K562 (cell line): ENCODE measurements around the gene IMPA2. TPM values are rescaled to one million over a fixed set of nuclear protein-coding genes. Genes with fewer than 3 reads are reported as not detected.

ENCODE experiments used
- ATAC-seq: fragments of 200-7000 bp; cut with Tn5 transposase; 3 replicates; pipeline ENCODE4 v1.9.1; 2020; ENCODE audit warnings: moderate library complexity
- BruUV-seq: library from RNA; stranded (reverse); fragments of 400-500 nt; replicated peaks from 2 replicates; lab custom pipeline; 2021; lab: Mats Ljungman, UMichigan
- CTCF ChIA-PET: fragments of 300-600 bp; formaldehyde crosslinking; extraction: SDS; loops from one replicate; lab custom pipeline; 2021; ENCODE audit warnings: low intra/inter-chr PET ratio; lab: Yijun Ruan, JAX
- POLR2A ChIA-PET: fragments of 300-600, 350-650 bp; sonication (Branson Sonifier 250); formaldehyde crosslinking; extraction: SDS; loops from one replicate; lab custom pipeline; 2021; ENCODE audit warnings: antibody characterized with exemption, inconsistent platforms; lab: Yijun Ruan, JAX
- DNase-seq, 4 experiments: peaks; one replicate each; pipeline versions ENCODE4 v3.0.0 to v3.0.0-alpha.2; 2011 to 2018; ENCODE audit warnings: low spot score in 3 of 4, mixed read lengths in 3 of 4; ENCODE audit errors: extremely low read depth in 1 of 4
- FAIRE-seq: peaks from 2 replicates; lab custom pipeline; 2011; peaks lifted over from hg19 to GRCh38; lab: Jason Lieb, UNC
- H2AFZ ChIP-seq: 2 replicates; pipeline ENCODE4 v1.6.0; 2011; ENCODE audit warnings: low read depth, low read length, control low read depth, inconsistent platforms
- H3K27ac ChIP-seq: fragments of 200-600 bp; 3 replicates; pipeline ENCODE4 v1.8.0; 2011; ENCODE audit warnings: low read depth, mild to moderate bottlenecking, control low read depth, inconsistent platforms, low read length, moderate library complexity, mixed read lengths; ENCODE audit errors: extremely low read depth
- H3K27me3 ChIP-seq, 2 experiments: fragments of 300-600 bp in 1 of 2; 2 replicates in 1 of 2; 3 replicates in 1 of 2; pipeline versions ENCODE4 v1.6.0 to v1.8.0; 2011; ENCODE audit warnings: inconsistent platforms in 2 of 2, low read length in 2 of 2, mild to moderate bottlenecking in 1 of 2, mixed read lengths in 1 of 2, moderate library complexity in 1 of 2; ENCODE audit not compliant: control insufficient read depth in 2 of 2, insufficient read depth in 2 of 2
- H3K36me3 ChIP-seq: fragments of 300-600 bp; 3 replicates; pipeline ENCODE4 v1.8.0; 2011; ENCODE audit warnings: mild to moderate bottlenecking, low read length, inconsistent platforms; ENCODE audit not compliant: control insufficient read depth, insufficient read depth
- H3K4me1 ChIP-seq, 2 experiments: fragments of 200-600 bp in 1 of 2; replicated peaks in 1 of 2; 2 replicates in 1 of 2; 3 replicates in 1 of 2; pipeline versions ENCODE4 v1.5.1 to v1.8.0; 2011; ENCODE audit warnings: inconsistent platforms in 2 of 2, low read length in 2 of 2, mild to moderate bottlenecking in 1 of 2, mixed read lengths in 1 of 2, moderate library complexity in 1 of 2; ENCODE audit not compliant: control insufficient read depth in 2 of 2, insufficient read depth in 2 of 2
- H3K4me2 ChIP-seq: 2 replicates; pipeline ENCODE4 v1.6.1; 2011; ENCODE audit warnings: low read length, control low read depth, inconsistent platforms, mixed read lengths; ENCODE audit not compliant: insufficient read depth
- H3K4me3 ChIP-seq: fragments of 200-600 bp; sonication (generic), shearing (Covaris generic); 2 replicates; pipeline ENCODE4 v1.5.1; 2016; ENCODE audit warnings: control low read depth, inconsistent platforms
- H3K79me2 ChIP-seq: fragments of 200-600 bp; 3 replicates; pipeline ENCODE4 v1.8.0; 2011; ENCODE audit warnings: low read length, inconsistent platforms; ENCODE audit not compliant: control insufficient read depth, insufficient read depth
- H3K9ac ChIP-seq, 2 experiments: 2 replicates each; pipeline versions ENCODE4 v1.6.0 to v1.6.1; 2011; ENCODE audit warnings: low read depth in 2 of 2, low read length in 2 of 2, control low read depth in 1 of 2, inconsistent platforms in 1 of 2, mild to moderate bottlenecking in 1 of 2, mixed read lengths in 1 of 2; ENCODE audit not compliant: insufficient read depth in 1 of 2
- H3K9me1 ChIP-seq: one replicate; pipeline ENCODE4 v1.6.0; 2011; ENCODE audit warnings: inconsistent platforms, mild to moderate bottlenecking, low read length, moderate library complexity; ENCODE audit not compliant: control insufficient read depth, insufficient read depth
- H3K9me3 ChIP-seq: replicated peaks from 2 replicates; pipeline ENCODE4 v1.5.1; 2011; ENCODE audit warnings: low read depth, low read length, inconsistent platforms; ENCODE audit not compliant: control insufficient read depth, insufficient read depth
- H4K20me1 ChIP-seq: replicated peaks from 2 replicates; pipeline ENCODE4 v1.6.1; 2011; ENCODE audit warnings: low read length, inconsistent platforms, mixed read lengths; ENCODE audit not compliant: control insufficient read depth, insufficient read depth
- ADNP ChIP-seq: fragments of 200-800 bp; sonication (Bioruptor generic); IDR thresholded peaks from 2 replicates; pipeline ENCODE4 v1.6.1; 2016; ENCODE audit warnings: missing genetic modification characterization, missing compliant biosample characterization
- EWSR1 ChIP-seq: fragments of 450-650 bp; IDR thresholded peaks from 2 replicates; pipeline ENCODE4 v1.6.1; 2018; ENCODE audit warnings: borderline replicate concordance, mild to moderate bottlenecking, low read depth, moderate library complexity; ENCODE audit not compliant: partially characterized antibody
- GATA2 ChIP-seq: sonication (generic); formaldehyde crosslinking; IDR thresholded peaks from 2 replicates; pipeline ENCODE4 v1.4.0; 2020; ENCODE audit warnings: mild to moderate bottlenecking, missing genetic modification reagents
- HNRNPK ChIP-seq: fragments of 200-400 bp; formaldehyde crosslinking; IDR thresholded peaks from one replicate; pipeline ENCODE4 v1.6.1; 2018; ENCODE audit warnings: mild to moderate bottlenecking, low read depth, low read length; ENCODE audit not compliant: poor library complexity, severe bottlenecking
- PHTF2 ChIP-seq: fragments of 250-450 bp; sonication (Bioruptor Pico); IDR thresholded peaks from 2 replicates; pipeline ENCODE4 v1.5.0; 2021; ENCODE audit warnings: mild to moderate bottlenecking
- RBFOX2 ChIP-seq: fragments of 200-400 bp; formaldehyde crosslinking; IDR thresholded peaks from 2 replicates; pipeline ENCODE4 v1.6.1; 2017; ENCODE audit warnings: low read depth, mild to moderate bottlenecking, low read length, moderate library complexity
- ZBTB1 ChIP-seq: sonication (generic); formaldehyde crosslinking; IDR thresholded peaks from 2 replicates; pipeline ENCODE4 v1.8.1; 2023; ENCODE audit warnings: missing genetic modification reagents, low read depth, mild to moderate bottlenecking, borderline replicate concordance
- ZNF24 ChIP-seq: fragments of 450-650 bp; IDR thresholded peaks from 2 replicates; pipeline ENCODE4 v1.6.1; 2016
- ZNF586 ChIP-seq: fragments of 450-650 bp; formaldehyde crosslinking; conservative IDR thresholded peaks from 2 replicates; pipeline ENCODE4 v1.4.0; 2020; ENCODE audit warnings: mild to moderate bottlenecking, moderate library complexity
- WGBS: fragments of 100-300 bp; shearing (Covaris generic); methylation state at CpG from one replicate; pipeline ENCODE4 v1.1.6; 2016; ENCODE audit warnings: low coverage, mixed read lengths; ENCODE audit not compliant: insufficient coverage; ENCODE audit errors: missing lambda C conversion rate; 5-methylcytosine and 5-hydroxymethylcytosine counted together
- in situ Hi-C: fragments of 300-500 bp; cut with MboI; formaldehyde crosslinking; loops from 4 replicates; pipeline ENCODE4 v1.15.0; 2018; ENCODE audit warnings: inconsistent platforms, mixed read lengths
- intact Hi-C: fragments of 100-400 bp; cut with micrococcal nuclease; formaldehyde crosslinking; loops from 2 replicates; pipeline ENCODE4 v1.14.2; 2022
- polyA plus RNA-seq, 8 experiments: library from polyadenylated mRNA; depleted of rRNA in 4 of 8; stranded (reverse) in 5 of 8; unstranded in 3 of 8; fragments of >200 nt; fragmentation: Nextera tagmentation in 2 of 8; fragmentation: Illumina TruSeq in 1 of 8; extraction: Ambion mirVana in 2 of 8; extraction: Trizol in 1 of 8; gene quantifications; 2 replicates each; pipeline versions ENCODE4 v1.2.1 to v1.2.3, GENCODE V29; 2011 to 2014; ENCODE audit warnings: inconsistent platforms in 1 of 8, missing spikeins in 1 of 8
- total RNA-seq, 7 experiments: library from RNA; depleted of rRNA in 6 of 7; stranded (reverse); fragments of >200 nt in 6 of 7; fragmentation: Illumina TruSeq in 2 of 7; extraction: Trizol in 2 of 7; gene quantifications; 2 replicates each; pipeline versions ENCODE4 v1.2.1 to v1.2.3, GENCODE V29; 2011 to 2021; ENCODE audit warnings: low replicate concordance in 1 of 7
- TF ChIP-seq, protein P1 (sequence below), 2 experiments: fragments of 450-650 bp in 1 of 2; IDR thresholded peaks; 2 replicates each; pipeline ENCODE4 v1.6.1; 2011 to 2017; ENCODE audit warnings: low read depth in 2 of 2, antibody characterized with exemption in 1 of 2, borderline replicate concordance in 1 of 2, low read length in 1 of 2, mild to moderate bottlenecking in 1 of 2, mixed read lengths in 1 of 2; ENCODE audit not compliant: control insufficient read depth in 1 of 2
- TF ChIP-seq, protein P2 (sequence below): fragments of 450-650 bp; IDR thresholded peaks from 2 replicates; pipeline ENCODE4 v1.6.1; 2017; ENCODE audit warnings: antibody characterized with exemption, mild to moderate bottlenecking
- TF ChIP-seq, protein P3 (sequence below): fragments of 250-450 bp; sonication (Bioruptor Pico); IDR thresholded peaks from 2 replicates; pipeline ENCODE4 v1.5.0; 2021

Gene IMPA2
- total and polyA plus RNA-seq, 9 of the 15 experiments (the other 6 are each of a cell fraction or from before 2014, with no cell fraction given) = 0.62 to 11.3 (median 5.7) TPM

DNA sequence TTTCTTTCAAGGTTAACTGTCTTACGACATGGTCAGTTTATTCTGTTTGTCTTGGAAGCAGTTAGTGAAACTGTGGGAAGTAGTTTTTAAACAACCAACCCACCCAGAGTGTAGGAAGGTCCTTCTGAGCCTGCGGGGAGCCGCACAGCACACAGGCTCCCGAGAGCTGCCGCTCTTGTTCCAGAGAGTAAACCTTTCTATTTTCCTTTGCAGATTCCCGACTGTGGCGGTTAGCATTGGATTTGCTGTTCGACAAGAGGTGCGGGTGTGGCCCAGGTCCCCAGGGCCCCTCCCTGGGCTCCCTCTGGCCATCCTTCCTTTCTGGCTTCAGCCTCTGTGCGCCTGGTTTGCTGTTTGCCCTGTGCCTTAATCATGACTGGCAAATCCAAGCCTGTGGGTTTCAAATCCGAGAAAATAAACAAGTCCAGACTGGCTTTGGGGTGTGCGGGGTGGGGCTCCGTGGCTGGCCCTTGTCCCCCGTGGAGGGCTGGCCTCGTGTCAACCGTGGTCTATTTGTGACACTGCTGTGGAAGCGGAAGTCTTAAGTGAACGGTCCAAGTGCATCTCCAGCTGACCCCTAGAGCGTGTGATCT lies 30.7 kb downstream of the IMPA2 start:
- Histone ChIP-seq H3K9me3 (no peaks in the 10 kb centered on the region), H3K9ac (peak overlapping the region in 1 of 2 experiments; percentile 43; a peak in 1 of 4 replicates), H3K4me2 (no peak overlapping the region), H3K27me3 (peaks cover 0 to 11% of the 10 kb centered on the region in 2 experiments; a peak in 1 of 5 replicates), H3K4me3 (no peak overlapping the region), H3K4me1 (no peaks in the 10 kb centered on the region; a peak in 1 of 5 replicates), H3K9me1 (no peaks in the 10 kb centered on the region), H3K36me3 (no peaks in the 10 kb centered on the region), H3K27ac (no peak overlapping the region), H4K20me1 (peaks cover 5% of the 10 kb centered on the region; the same call in 1 of the 2 replicates), H3K79me2 (no peaks in the 10 kb centered on the region), H2AFZ (no peak overlapping the region)
- no TSS peak for BruUV-seq
- no peak for DNase-seq
- intact Hi-C loops = no loop called here
- ChIA-PET CTCF (no interaction called here), POLR2A (no interaction called here)
- no peak for ATAC-seq
- WGBS = 49% methylated on average over 19 of the region's 19 CpGs
- in situ Hi-C loops = no loop called here
- no peak for FAIRE-seq
- TF ChIP-seq ADNP (tag) = no peak
- TF ChIP-seq ZNF586 (CRISPR knock-in tag) = no peak
- no peak for TF ChIP-seq HNRNPK
- no peak for TF ChIP-seq ZNF24
- TF ChIP-seq, protein P1, sequence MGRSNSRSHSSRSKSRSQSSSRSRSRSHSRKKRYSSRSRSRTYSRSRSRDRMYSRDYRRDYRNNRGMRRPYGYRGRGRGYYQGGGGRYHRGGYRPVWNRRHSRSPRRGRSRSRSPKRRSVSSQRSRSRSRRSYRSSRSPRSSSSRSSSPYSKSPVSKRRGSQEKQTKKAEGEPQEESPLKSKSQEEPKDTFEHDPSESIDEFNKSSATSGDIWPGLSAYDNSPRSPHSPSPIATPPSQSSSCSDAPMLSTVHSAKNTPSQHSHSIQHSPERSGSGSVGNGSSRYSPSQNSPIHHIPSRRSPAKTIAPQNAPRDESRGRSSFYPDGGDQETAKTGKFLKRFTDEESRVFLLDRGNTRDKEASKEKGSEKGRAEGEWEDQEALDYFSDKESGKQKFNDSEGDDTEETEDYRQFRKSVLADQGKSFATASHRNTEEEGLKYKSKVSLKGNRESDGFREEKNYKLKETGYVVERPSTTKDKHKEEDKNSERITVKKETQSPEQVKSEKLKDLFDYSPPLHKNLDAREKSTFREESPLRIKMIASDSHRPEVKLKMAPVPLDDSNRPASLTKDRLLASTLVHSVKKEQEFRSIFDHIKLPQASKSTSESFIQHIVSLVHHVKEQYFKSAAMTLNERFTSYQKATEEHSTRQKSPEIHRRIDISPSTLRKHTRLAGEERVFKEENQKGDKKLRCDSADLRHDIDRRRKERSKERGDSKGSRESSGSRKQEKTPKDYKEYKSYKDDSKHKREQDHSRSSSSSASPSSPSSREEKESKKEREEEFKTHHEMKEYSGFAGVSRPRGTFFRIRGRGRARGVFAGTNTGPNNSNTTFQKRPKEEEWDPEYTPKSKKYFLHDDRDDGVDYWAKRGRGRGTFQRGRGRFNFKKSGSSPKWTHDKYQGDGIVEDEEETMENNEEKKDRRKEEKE (IDR thresholded peaks at IDR 0.05; ENCODE audit: borderline replicate concordance in 1 of 2, control insufficient read depth in 1 of 2, low read depth in 2 of 2, low read length in 1 of 2) = no peak
- no peak for TF ChIP-seq PHTF2 (CRISPR knock-in tag)
- TF ChIP-seq, protein P2, sequence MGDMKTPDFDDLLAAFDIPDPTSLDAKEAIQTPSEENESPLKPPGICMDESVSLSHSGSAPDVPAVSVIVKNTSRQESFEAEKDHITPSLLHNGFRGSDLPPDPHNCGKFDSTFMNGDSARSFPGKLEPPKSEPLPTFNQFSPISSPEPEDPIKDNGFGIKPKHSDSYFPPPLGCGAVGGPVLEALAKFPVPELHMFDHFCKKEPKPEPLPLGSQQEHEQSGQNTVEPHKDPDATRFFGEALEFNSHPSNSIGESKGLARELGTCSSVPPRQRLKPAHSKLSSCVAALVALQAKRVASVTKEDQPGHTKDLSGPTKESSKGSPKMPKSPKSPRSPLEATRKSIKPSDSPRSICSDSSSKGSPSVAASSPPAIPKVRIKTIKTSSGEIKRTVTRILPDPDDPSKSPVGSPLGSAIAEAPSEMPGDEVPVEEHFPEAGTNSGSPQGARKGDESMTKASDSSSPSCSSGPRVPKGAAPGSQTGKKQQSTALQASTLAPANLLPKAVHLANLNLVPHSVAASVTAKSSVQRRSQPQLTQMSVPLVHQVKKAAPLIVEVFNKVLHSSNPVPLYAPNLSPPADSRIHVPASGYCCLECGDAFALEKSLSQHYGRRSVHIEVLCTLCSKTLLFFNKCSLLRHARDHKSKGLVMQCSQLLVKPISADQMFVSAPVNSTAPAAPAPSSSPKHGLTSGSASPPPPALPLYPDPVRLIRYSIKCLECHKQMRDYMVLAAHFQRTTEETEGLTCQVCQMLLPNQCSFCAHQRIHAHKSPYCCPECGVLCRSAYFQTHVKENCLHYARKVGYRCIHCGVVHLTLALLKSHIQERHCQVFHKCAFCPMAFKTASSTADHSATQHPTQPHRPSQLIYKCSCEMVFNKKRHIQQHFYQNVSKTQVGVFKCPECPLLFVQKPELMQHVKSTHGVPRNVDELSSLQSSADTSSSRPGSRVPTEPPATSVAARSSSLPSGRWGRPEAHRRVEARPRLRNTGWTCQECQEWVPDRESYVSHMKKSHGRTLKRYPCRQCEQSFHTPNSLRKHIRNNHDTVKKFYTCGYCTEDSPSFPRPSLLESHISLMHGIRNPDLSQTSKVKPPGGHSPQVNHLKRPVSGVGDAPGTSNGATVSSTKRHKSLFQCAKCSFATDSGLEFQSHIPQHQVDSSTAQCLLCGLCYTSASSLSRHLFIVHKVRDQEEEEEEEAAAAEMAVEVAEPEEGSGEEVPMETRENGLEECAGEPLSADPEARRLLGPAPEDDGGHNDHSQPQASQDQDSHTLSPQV = no peak
- TF ChIP-seq, protein P3, sequence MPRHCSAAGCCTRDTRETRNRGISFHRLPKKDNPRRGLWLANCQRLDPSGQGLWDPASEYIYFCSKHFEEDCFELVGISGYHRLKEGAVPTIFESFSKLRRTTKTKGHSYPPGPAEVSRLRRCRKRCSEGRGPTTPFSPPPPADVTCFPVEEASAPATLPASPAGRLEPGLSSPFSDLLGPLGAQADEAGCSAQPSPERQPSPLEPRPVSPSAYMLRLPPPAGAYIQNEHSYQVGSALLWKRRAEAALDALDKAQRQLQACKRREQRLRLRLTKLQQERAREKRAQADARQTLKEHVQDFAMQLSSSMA (CRISPR knock-in tag) = no peak
- no peak for TF ChIP-seq ZBTB1 (CRISPR knock-in tag)
- TF ChIP-seq RBFOX2 = no peak
- TF ChIP-seq GATA2 (CRISPR knock-in tag) = no peak
- TF ChIP-seq EWSR1 = no peak
